ENCODE results near the gene SH3BP5.

SH3BP5 gene

DNA sequence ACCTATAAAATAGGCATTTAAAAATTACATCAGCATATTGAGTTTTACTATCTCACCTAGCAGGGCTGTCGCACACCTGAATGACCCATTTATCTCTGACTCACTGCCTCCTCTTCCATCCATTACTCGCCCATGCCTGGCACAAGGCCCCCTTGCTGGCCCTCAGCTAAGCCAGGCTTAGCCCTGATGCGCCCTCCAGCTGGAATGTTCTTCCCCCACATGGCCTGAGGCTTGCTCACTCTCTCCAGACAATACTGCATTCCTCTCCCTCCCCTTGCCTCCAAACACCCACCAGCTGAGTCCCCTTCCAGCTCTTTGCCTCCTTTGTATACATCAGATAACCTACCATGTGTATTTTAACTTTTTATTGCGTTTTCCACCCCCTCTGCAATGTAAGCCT is 7.2 kb downstream of the SH3BP5 start:
- DNase-seq (ENCODE audit: low spot score), result no peak

DNA sequence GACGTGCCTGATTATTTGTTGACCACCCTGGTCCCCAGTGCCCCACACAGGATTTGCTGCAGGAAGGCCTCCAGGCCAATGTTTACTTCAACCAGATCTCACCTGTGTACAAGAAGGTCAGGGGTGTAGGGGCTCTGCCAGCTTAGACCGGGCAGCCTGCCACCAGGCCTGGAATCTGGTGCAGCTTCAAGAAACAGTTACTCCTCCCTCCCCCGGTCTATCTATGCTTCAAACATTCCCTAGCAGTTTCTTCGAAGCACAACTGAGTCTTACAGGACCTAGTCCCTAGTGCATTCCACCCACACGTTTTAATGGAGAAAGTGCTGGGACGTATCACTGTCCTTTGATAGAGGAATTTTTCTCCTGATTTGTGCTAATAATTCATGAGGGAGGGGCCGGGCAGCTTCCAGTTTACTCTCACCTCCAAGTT is 8.0 kb downstream of the SH3BP5 start:
- DNase-seq (ENCODE audit: low spot score), result no peak

DNA sequence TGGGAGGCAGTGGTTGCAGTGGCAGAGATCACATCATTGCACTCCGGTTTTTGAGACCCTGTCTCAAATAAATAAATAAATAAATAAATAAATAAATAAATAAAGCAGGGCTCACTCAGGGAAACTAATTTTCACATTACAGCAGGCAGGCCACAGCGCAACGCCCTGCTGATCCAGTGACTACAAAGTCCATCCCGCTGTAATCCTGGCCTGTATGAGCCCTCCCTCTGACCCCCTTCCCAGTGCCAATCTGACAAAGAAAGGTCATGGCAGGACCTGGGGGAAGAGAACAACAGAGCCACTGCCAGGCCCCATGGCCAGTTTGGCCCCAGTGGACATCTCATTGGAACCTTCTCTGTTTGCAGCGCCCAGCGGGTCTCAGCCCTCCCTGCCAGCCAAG is 9.3 kb downstream of the SH3BP5 start:
- DNase-seq (ENCODE audit: low spot score), result no peak

DNA sequence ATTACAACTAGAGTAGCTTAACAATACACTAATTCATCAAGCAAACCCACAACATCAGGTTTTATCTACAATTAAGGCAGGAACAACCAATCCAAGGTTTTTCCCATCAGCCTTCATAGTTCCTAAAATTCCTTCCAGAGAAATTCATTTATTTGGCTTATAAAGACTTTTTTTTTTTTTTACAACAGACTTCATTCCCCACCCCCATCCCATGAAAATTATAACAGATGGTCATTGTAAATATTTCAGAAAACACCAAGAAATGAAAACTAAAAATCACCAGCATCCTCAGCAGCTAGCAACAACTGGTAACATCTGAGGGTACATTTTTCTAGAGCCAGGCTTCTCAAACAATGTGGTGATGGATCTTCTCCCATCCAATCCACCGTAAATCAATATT is 11.0 kb downstream of the SH3BP5 start:
- DNase-seq (ENCODE audit: low spot score), result no peak

DNA sequence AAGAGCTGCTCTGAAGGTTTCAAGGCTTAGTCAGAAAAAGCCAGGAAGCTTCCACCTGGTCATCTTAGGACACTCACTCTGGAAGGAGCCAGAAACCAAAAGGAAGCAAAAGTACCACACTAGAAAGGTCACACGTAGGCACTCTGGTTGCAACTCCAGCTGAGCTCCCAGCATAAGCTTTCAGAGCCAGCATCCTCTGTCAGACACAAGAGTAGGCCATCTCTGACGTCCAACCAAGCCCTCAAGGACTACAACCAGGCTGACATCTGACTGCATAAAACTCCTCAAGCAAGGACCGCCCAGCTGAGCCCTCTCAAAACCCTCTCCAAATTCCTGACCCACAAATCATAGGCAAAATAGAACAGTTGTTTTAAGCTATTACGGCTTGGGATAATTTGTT is 12.8 kb downstream of the SH3BP5 start:
- no peak for DNase-seq (ENCODE audit: low spot score)

DNA sequence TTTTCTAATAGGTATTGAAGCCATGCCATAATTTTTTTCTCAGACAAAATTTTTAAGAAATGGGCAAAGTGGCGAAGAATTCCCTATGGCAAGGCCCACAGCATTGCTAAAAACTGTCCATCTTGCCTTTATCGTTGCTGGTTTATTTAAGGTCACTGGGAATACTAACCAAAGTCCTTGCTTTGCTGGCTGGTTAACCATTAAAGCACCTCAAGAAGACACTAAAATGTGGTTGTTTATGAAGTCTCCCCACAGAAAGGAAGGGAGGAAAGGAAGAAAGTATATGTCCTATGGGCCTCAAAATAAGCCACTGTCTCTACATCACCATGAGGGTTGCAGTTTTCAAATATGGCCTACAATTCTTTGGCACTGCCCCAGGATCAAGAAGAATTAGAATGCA is 13.2 kb downstream of the SH3BP5 start:
- DNase-seq (ENCODE audit: low spot score), result no peak

DNA sequence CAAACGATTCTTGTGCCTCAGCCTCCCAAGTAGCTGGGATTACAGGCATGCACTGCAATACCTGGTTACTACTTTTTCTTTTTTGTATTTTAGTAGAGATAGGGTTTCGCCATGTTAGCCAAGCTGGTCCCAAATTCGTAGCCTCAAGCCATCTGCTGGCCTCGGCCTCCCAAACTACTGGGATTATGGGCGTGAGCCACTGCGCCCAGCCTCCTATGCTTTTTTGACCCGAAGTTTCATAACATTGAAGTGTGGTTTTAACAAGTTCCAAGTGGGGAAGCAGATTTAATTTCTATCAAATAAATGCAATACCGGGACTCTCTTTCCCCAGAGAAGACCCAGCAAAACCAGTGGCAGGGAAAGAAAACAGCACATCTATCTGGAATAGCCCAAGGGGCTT is 13.7 kb downstream of the SH3BP5 start:
- no peak for DNase-seq (ENCODE audit: low spot score)

DNA sequence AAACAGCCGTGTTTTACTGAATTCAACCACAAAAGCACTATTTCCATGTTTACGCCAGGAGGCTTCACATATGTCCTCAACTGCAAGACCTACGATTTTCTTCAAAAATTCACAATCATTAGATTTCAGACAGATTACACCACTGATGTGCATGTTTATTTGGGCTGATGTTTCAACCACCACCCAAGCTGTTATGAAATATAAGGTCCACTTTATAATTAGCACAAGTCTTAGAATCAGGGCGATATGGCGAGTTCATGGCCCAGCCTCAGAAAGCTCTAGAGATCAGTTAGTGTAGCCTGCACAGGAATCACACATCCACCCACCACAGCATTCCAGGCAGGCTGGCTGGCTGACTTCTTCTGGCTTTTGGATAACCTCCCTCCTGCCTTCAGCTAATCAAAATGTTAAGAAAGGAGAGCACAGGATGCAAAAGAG is 15.4 kb downstream of the SH3BP5 start:
- DNase-seq (ENCODE audit: low spot score), result no peak

DNA sequence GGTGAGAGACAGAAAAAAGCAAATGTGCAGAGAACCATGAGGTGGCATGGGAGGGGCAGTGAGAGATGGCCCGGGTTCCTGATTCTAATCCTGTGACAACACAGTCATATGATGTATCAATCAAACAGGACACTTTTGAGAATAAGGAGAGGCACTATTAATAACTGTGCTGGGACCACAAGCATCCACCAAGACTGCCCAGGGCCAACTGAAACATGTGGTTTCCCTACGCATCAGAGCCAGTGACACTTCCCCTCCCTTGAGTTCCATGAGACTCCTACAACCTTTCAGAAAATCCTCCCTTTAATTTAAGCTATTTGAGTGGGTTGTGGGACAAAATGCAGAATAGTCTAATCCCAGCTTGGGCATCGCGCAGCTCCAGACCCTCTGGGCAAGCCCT is 17.4 kb downstream of the SH3BP5 start:
- DNase-seq (ENCODE audit: low spot score), result no peak

DNA sequence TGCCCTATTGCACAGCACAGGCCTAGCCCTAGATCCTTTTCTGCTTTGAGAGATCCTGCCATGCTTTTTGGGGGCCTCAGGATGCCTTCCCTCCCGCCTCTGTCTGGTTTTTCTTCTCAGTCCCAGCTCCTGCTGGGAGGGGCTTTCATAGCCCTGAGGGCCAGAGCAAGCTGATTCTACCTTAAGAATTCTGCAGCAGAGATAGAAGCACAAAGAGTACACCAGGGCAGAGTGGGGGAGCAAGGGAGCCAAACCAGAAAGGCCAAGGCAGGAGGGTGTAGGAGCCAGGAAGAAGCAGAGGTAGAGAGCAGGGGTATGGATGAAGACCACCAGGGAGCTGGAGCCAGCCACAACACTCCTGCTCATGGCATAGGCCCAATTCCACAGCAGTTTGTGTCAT is 18.1 kb downstream of the SH3BP5 start:
- DNase-seq (ENCODE audit: low spot score), result no peak

DNA sequence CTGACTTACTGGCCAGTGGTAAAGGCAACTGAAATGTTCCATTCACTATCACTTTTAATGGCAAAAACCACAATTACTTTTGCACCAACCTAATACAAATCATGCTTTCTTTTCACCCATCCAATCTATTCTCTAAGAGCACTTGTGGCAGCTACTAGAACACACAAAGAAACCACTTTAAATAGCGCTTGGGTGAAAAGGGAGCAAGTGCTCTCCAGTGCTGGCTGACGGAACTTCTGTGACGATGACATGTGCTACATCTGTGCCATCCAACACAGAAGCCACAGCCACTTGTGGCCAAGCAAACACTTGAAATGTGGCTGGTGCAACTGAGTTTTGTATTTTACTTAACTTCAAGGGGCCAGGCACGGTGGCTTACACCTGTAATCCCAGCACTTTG is 18.9 kb downstream of the SH3BP5 start:
- DNase-seq (ENCODE audit: low spot score), result no peak

DNA sequence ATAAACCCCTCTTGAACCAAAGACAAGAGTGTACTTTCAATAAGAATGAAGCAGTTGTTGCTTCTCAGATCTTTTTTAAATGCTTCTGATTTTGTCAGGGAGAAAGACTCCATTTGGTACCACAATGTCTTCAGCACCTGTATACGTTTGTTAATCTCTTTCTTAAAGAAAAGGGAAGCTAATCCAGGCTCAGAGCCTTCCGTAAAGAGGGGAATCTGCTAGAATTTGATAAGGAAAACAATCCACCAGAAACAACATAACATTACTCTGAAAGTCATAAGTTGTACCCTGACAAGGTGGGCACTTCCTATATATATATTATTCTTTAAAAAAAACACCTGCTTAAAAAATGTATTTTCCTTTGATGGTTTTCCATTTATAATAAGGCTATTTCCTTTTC is 19.8 kb downstream of the SH3BP5 start:
- DNase-seq (ENCODE audit: low spot score), result no peak

DNA sequence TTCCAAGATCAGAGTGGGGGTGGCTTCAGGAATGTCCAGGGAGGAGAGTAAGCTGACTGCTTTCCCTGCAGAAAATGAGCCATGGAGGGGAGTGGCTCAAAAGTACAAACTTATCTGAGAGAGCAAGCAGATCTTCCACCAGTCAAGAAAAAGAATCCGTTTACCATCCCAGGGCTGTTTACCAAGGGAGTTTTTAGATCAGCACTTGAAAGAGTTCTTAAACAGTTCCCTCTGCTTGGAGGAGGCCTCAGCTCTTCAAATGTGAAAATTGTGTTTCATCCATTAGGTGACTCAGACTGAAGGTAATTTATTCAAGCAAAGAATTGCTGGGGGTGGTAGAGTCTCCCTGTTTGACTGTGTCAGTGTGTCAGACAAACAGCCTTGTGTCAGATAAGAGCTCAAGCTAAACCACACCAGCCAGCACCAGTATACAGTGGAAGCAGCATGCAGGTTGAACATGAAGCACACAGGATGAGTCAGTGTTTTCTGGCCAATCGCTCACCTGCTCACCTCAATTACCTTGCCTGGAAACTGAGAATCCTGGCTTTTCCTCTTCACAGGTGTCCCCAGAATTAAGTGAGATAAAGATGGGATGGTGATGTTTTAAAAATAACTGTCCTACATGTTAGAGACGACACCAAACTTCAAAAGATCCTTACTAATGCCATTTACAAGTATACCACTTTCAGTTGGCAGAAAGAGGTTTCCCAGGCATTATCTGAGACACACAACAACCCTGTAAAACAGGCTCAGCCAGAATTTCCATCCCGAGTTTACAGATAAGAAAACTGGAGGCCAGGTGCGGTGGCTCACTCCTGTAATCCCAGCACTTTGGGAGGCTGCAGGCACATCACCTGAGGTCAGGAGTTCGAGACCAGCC is 21.7 kb downstream of the SH3BP5 start:
- DNase-seq (ENCODE audit: low spot score), result no peak

DNA sequence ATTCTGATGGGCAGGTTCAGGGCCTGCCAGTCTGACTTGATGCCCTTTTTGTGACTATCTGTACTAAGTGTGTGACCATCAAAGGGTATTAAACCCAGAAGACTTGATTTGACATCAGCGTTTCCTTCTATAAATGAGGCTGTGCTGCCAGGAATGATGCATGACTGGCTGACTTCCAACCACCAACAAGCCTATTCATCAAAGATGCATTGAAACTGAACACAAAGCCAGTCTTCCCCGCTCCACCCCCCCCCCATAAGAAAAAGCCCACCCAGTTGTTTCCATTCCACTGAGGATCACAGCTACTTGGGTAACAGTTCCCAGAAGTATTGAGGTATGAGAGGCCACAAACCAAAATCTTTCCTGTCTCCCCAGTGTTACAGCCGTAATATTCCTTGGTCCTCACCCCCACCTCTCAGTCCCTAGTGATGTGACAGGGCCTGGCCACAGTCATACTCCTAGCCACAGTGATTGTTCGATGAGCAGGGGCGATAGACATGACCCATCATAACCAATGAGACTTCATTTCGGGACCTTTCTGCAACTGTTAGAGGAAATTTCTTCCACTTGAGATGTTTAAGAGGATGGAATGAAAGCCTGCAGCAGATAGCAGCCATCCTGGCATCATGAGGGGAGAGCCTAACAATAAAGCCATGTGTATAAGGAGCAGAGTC is 22.6 kb downstream of the SH3BP5 start:
- no peak for DNase-seq (ENCODE audit: low spot score)

DNA sequence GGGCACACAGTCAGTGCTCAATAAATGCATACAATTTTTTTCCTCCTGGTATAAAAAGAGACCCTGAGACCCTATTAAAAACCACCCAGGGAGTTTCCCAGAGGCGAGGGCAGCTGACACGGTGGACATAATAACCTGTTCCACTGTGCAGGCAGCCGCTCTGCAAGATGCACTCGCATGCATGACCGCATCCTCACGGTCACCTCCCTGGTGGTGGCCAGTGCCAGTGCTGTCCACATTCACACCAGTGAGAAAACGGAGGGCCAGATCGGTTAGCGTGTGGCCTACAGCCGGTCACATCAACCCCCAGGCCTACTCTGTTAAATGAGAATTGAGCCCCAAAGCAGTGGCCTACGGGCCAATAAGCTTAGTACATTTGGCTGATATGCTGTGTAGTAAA is 24.8 kb downstream of the SH3BP5 start:
- DNase-seq (ENCODE audit: low spot score), result no peak

DNA sequence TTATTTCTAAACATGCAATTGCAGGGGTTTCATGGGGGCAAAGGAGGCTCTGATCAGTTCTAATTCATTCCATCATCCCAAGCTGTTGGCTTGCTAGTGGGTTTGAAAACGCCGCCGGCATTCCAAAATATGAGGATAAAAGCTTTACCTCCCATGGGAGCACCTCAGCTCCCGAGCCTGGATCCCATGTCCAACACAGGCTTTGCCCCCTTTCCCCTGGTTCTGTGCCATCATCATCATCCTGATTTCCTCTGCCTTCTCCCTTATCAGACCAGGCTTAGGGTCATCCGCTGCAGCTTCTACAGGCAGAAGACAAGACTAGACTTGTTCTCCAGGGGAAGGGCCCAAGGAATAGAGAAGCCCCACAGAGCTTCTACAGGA is 25.4 kb downstream of the SH3BP5 start:
- DNase-seq (ENCODE audit: low spot score), result no peak

DNA sequence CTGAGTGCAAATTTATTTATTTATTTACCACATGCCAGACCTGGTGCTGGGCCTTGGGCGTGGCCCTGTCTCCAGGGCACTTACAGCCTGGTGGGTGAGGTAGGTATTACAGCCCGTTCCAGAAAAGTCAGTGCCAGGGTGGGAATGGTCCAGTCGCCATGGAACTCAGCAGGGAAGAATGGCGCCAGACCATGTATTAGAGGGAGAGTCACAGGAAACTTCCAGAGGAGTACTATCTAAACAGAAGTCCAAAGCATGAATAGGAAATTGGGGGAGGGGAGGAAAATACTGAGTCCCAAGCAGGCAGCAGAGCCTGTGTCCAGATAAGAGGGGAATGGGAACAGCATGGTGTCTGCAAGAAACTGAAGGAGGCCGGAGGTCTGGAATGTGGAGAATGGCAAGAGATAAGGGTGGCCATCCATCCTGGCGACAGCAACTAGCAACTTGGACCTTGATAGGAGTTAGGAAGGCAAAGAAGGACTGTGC is 27.0 kb downstream of the SH3BP5 start:
- DNase-seq (ENCODE audit: low spot score), result peak; percentile 64

DNA sequence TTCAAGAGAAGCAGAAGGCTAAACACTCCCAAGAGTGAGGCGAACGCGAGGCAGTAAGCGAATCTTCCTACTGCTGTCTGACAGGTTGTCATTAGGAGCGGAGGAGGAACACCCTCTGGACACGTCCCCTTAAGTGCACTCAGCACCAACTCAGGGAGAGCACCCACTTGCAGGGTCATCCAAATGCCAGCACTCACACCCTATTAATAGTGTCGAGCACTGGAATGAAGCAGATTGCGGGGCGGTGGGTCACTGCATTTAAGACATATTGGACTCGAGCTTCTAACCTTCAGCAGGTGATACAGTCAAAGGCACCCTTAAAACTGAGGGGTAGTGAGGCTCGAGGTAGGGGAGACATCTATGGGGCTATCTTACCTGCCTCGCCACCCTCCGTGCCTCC is 28.7 kb downstream of the SH3BP5 start:
- no peak for DNase-seq (ENCODE audit: low spot score)

DNA sequence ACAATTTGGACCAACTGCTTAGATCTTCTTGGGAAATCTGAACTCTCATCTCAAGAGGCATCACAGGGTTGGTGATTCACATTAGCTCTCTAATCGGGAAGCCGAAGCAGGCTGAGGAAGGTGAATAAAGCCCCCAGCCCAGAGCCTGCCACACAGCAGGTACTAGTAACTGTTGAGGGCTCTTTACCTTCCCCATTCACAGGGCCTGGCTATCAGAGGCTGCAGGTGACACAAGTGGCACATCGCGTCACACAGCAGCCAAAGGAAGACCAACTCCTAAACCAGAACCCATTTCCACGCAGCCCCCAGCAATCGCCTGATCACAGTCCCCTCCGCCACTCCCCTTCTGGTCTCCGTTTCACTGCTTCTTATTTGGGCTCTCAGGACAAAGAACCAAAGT is 29.2 kb downstream of the SH3BP5 start:
- DNase-seq (ENCODE audit: low spot score), result no peak

DNA sequence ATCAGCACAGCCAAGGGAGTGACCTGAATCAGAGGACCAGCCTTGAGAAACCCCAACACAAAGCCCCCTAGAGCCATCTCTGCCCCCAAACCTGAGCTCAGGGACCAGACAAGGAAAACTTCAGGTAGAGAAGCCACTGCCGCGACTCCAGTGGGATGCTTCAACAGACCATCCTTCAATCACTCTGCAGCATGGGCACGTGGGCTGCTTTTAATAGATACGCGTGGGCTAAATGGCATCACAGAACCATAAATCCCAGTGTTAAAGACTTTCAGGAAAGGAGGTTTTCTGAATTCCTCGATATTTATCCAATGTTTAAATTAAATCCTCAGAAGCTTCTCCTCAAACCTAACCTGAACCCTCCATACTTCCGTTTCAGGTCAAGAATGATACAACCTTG is 30.6 kb downstream of the SH3BP5 start:
- no peak for DNase-seq (ENCODE audit: low spot score)

DNA sequence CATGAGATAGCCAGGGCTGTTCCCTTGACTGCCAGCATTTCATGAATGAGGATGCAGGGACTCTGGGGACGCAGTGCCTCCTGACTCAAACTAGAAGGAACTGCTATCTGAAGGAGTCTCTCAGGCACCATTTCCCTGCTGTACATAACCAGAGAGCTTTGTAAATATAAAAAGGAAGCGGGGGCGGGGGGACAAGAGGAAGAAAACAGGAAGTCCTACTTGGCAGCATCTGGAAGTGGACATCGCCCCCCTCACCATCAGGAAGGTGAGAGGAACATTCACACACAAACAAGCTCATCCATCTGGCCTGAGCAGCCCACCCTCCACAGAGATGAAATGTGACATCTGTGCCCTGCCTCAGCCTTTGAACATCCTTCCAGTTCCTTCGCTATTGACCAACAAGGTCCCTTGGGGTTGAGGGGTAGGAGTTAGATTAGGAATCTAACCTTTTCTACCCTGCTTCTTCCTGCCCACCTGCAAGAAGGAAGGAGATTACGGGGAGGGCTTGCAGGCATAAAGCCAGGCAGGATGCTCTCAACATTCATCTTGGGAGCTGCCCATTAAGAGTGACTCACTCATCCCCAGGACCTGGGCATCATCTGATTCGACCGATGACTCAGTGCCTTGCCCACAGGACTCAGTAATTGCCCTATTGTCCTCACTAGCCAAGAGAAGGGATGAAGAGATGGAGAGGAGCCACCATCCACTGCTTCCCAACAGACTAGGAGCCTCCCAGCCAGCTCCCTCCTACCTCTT is 31.9 kb downstream of the SH3BP5 start:
- DNase-seq (ENCODE audit: low spot score), result no peak

DNA sequence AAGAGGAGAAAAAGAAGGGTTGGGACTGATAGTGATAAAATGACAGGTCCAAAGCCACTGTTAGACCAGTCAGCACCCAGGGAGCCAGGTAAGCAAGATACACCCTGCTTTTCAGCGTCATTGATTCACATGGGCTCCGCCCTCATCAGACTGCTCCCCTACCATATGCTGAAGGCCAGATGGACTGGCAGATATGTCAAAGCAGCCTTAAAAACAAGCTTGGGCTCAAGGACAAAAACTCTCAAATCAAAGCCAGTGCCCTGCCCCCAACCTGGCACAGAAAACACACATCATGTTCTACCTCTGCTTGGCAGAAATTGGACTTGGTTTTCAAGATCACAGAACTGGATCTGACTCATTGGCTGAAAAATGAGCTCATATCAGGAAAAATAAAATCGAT is 33.4 kb downstream of the SH3BP5 start:
- DNase-seq (ENCODE audit: low spot score), result no peak

DNA sequence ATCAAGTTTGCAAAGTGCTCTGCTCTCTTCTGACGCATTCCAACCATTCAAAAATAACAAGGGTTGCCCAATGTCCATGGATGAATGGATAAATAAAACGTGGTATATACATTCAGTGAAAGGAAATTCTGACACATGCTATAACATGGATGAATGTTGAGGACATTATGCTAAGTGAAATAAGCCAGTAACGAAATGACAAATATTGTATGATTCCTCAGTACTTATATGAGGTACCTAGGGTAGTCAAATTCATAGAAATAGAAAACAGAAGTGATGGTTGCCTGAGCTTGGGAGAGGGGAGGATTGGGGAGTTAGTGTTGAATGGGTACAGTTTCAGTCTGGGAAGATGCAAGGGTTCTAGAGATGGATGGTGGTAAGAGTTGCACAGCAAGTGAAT is 33.9 kb downstream of the SH3BP5 start:
- no peak for DNase-seq (ENCODE audit: low spot score)

Measured in D341Med (cell line).